PFSK-1 (cell line): ENCODE data around the gene FEM1C. TPM values are rescaled to one million over a fixed set of nuclear protein-coding genes. Genes with fewer than 3 reads are reported as not detected.

ENCODE experiments used
- FOXP2 ChIP-seq: optimal IDR thresholded peaks from 2 replicates; pipeline ENCODE3; 2011; ENCODE audit warnings: borderline replicate concordance, control low read depth, inconsistent platforms; ENCODE audit not compliant: insufficient read depth; ENCODE audit errors: extremely low read length, extremely low read depth
- POLR2AphosphoS5 ChIP-seq: IDR thresholded peaks from 2 replicates; pipeline ENCODE4 v1.6.1; 2012; ENCODE audit warnings: low read depth, mild to moderate bottlenecking, control low read depth, low read length, moderate library complexity
- REST ChIP-seq, 2 experiments: IDR thresholded peaks; 2 replicates each; pipeline versions ENCODE4 v1.6.1 to v1.8.0; 2011 to 2012; ENCODE audit warnings: low read depth in 2 of 2, low read length in 2 of 2, control low read depth in 1 of 2, inconsistent platforms in 1 of 2, mild to moderate bottlenecking in 1 of 2, moderate library complexity in 1 of 2; ENCODE audit not compliant: insufficient read depth in 1 of 2
- SIN3A ChIP-seq: IDR thresholded peaks from 2 replicates; pipeline ENCODE4 v1.6.1; 2012; ENCODE audit warnings: mild to moderate bottlenecking, low read length, moderate library complexity, borderline replicate concordance; ENCODE audit not compliant: insufficient read depth
- TAF1 ChIP-seq: IDR thresholded peaks from 2 replicates; pipeline ENCODE4 v1.6.1; 2012; ENCODE audit warnings: low read length, control low read depth, borderline replicate concordance; ENCODE audit not compliant: insufficient read depth
- polyA plus RNA-seq: library from polyadenylated mRNA; unstranded; fragments of >200 nt; gene quantifications from one replicate; pipeline ENCODE4 v1.2.1, GENCODE V29; 2012; ENCODE audit warnings: low read depth, missing spikeins; ENCODE audit not compliant: insufficient read length

The FEM1C gene
- polyA plus RNA-seq: 4.2 TPM

- TF ChIP-seq FOXP2 (peak; percentile 99), REST (IDR thresholded peaks at IDR 0.05; ENCODE audit: insufficient read depth in 1 of 2, low read depth in 2 of 2, low read length in 2 of 2) (no peak; a peak in 1 of 4 replicates), TAF1 (peak; percentile 97), POLR2AphosphoS5 (peak; percentile 88), SIN3A (peak; percentile 76; the same call in 1 of the 2 replicates)
Observed at GRCh38 chr5:115544436-115545350, at the start of gene FEM1C. TSS of gene FEM1C (minus strand) at chr5:115544775. CDS start at chr5:115543493, 1,282 bp downstream.

GRCh38 chr5:115589043-115589442, 44.5 kb upstream of the FEM1C start:
- TF ChIP-seq FOXP2: no peak
- no peak for TF ChIP-seq POLR2AphosphoS5
- no peak for TF ChIP-seq TAF1
- no peak for TF ChIP-seq REST (IDR thresholded peaks at IDR 0.05; ENCODE audit: insufficient read depth in 1 of 2, low read depth in 2 of 2, low read length in 2 of 2)
- TF ChIP-seq SIN3A: no peak

GRCh38 chr5:115588640-115589039, 44.1 kb upstream of the FEM1C start:
- TF ChIP-seq FOXP2 (no peak), REST (IDR thresholded peaks at IDR 0.05; ENCODE audit: insufficient read depth in 1 of 2, low read depth in 2 of 2, low read length in 2 of 2) (no peak), SIN3A (no peak), POLR2AphosphoS5 (no peak), TAF1 (no peak)

- TF ChIP-seq FOXP2 (no peak), SIN3A (no peak), POLR2AphosphoS5 (no peak), TAF1 (no peak), REST (IDR thresholded peaks at IDR 0.05; ENCODE audit: insufficient read depth in 1 of 2, low read depth in 2 of 2, low read length in 2 of 2) (no peak)
Observed at GRCh38 chr5:115586525-115587146, 42.1 kb upstream of the FEM1C start.
